PC-9 (cell line): Measurements from ENCODE around the gene FARS2. TPM values are rescaled to one million over a fixed set of nuclear protein-coding genes. Genes with fewer than 3 reads are reported as not detected.

Experiments used
- BruUV-seq: library from RNA; stranded (reverse); fragments of 400-500 nt; replicated peaks from 2 replicates; lab custom pipeline; 2021; lab: Mats Ljungman, UMichigan
- CTCF ChIA-PET: fragments of 300-600 bp; sonication (Branson Sonifier 250); formaldehyde crosslinking; loops from one replicate; lab custom pipeline; 2022; ENCODE audit warnings: antibody characterized with exemption; lab: Charles Lee
- POLR2A ChIA-PET: fragments of 300-600 bp; sonication (Branson Sonifier 250); formaldehyde crosslinking; loops from one replicate; lab custom pipeline; 2022; ENCODE audit warnings: antibody characterized with exemption; ENCODE audit not compliant: unreplicated experiment; lab: Charles Lee
- DNase-seq, 2 experiments: peaks; one replicate each; pipeline versions ENCODE4 v3.0.0 to v3.0.0-alpha.2; 2015 to 2022; ENCODE audit warnings: mixed read lengths in 1 of 2
- H2AFZ ChIP-seq: fragments of 200-600 bp; sonication (generic); 2 replicates; pipeline ENCODE4 v1.8.1; 2017; ENCODE audit warnings: antibody characterized with exemption
- H3F3A ChIP-seq: fragments of 200-600 bp; sonication (generic); 2 replicates; pipeline ENCODE4 v1.8.1; 2017; ENCODE audit warnings: antibody characterized with exemption, mild to moderate bottlenecking, low read depth; ENCODE audit not compliant: insufficient read depth
- H3K27ac ChIP-seq: fragments of 200-600 bp; sonication (generic); 2 replicates; pipeline ENCODE4 v1.6.1; 2016; ENCODE audit warnings: mixed run types
- H3K27me3 ChIP-seq: fragments of 200-600 bp; sonication (generic); 2 replicates; pipeline ENCODE4 v1.6.1; 2016; ENCODE audit warnings: low read depth, mixed run types; ENCODE audit not compliant: insufficient read depth
- H3K36me3 ChIP-seq: fragments of 200-600 bp; sonication (generic); 2 replicates; pipeline ENCODE4 v1.6.1; 2016; ENCODE audit warnings: low read depth, mixed run types
- H3K4me1 ChIP-seq: fragments of 200-600 bp; sonication (generic); replicated peaks from 2 replicates; pipeline ENCODE4 v1.6.1; 2016; ENCODE audit warnings: mixed run types; ENCODE audit not compliant: insufficient read depth
- H3K4me2 ChIP-seq: fragments of 200-600 bp; sonication (generic); 2 replicates; pipeline ENCODE4 v1.6.1; 2017; ENCODE audit warnings: mixed run types
- H3K4me3 ChIP-seq: fragments of 200-600 bp; sonication (generic); 2 replicates; pipeline ENCODE4 v1.6.1; 2016; ENCODE audit warnings: mixed run types
- H3K79me2 ChIP-seq: fragments of 200-600 bp; sonication (generic); 2 replicates; pipeline ENCODE4 v1.6.1; 2017; ENCODE audit warnings: low read depth, mixed run types
- H3K9me2 ChIP-seq: fragments of 200-600 bp; sonication (generic); 2 replicates; pipeline ENCODE4 v1.8.1; 2017; ENCODE audit warnings: mild to moderate bottlenecking; ENCODE audit not compliant: insufficient read depth
- H3K9me3 ChIP-seq: fragments of 200-600 bp; sonication (generic); 2 replicates; pipeline ENCODE4 v1.8.1; 2016; ENCODE audit warnings: low read depth; ENCODE audit not compliant: insufficient read depth
- H4K20me1 ChIP-seq: fragments of 200-600 bp; sonication (generic); 2 replicates; pipeline ENCODE4 v1.8.1; 2017; ENCODE audit not compliant: insufficient read depth
- CTCF ChIP-seq: fragments of 200-600 bp; sonication (generic); conservative IDR thresholded peaks from 2 replicates; pipeline ENCODE4 v1.6.1; 2017; ENCODE audit warnings: mixed run types, antibody characterized with exemption, mild to moderate bottlenecking, moderate library complexity
- EZH2 ChIP-seq: fragments of 200-600 bp; sonication (generic); IDR thresholded peaks from 2 replicates; pipeline ENCODE4 v1.8.0; 2017; ENCODE audit warnings: antibody characterized with exemption, low read depth
- intact Hi-C: fragments of 100-400 bp; cut with micrococcal nuclease; formaldehyde crosslinking; loops from one replicate; pipeline ENCODE4 v1.10.0; 2022; ENCODE audit not compliant: unreplicated experiment
- total RNA-seq: library from RNA; stranded (reverse); gene quantifications from 2 replicates; pipeline ENCODE4 v1.2.3, GENCODE V29; 2021

Gene FARS2
- total RNA-seq, 1 experiment from 2014 or later, result 26.7 TPM

- Histone ChIP-seq H3F3A (no peaks in the 10 kb centered on the region), H3K27me3 (no peaks in the 10 kb centered on the region), H4K20me1 (no peaks in the 10 kb centered on the region), H3K4me1 (no peaks in the 10 kb centered on the region), H3K4me3 (no peak overlapping the region), H2AFZ (no peak overlapping the region), H3K4me2 (no peak overlapping the region), H3K9me2 (no peaks in the 10 kb centered on the region), H3K9me3 (no peaks in the 10 kb centered on the region), H3K27ac (no peak overlapping the region), H3K36me3 (no peaks in the 10 kb centered on the region), H3K79me2 (no peaks in the 10 kb centered on the region)
- TF ChIP-seq EZH2 (no peak), CTCF (no peak)
- intact Hi-C loops, result no loop called here
- DNase-seq, result no peak
- no TSS peak for BruUV-seq
- ChIA-PET CTCF (interaction anchor here (0.6 kb wide), 1 partner anchor 101 kb away, joined by 5 read pairs; no protein-coding TSS in a partner anchor), POLR2A (no interaction called here)
Observed at GRCh38 chr6:5707281-5708045, 446.1 kb downstream of the FARS2 start.

- Histone ChIP-seq H3F3A (no peaks in the 10 kb centered on the region), H3K79me2 (no peaks in the 10 kb centered on the region), H3K36me3 (no peaks in the 10 kb centered on the region), H3K9me2 (no peaks in the 10 kb centered on the region), H3K4me3 (no peak overlapping the region), H3K4me1 (no peaks in the 10 kb centered on the region), H3K27me3 (no peaks in the 10 kb centered on the region), H2AFZ (no peak overlapping the region), H3K9me3 (no peaks in the 10 kb centered on the region), H3K4me2 (no peak overlapping the region), H3K27ac (no peak overlapping the region), H4K20me1 (no peaks in the 10 kb centered on the region)
- POLR2A ChIA-PET, result no interaction called here
- TF ChIP-seq CTCF (no peak), EZH2 (no peak)
- no peak for DNase-seq
- CTCF ChIA-PET, result no interaction called here
- intact Hi-C loops, result no loop called here
- no TSS peak for BruUV-seq
Observed at GRCh38 chr6:5710516-5710915, 449.2 kb downstream of the FARS2 start.

DNA sequence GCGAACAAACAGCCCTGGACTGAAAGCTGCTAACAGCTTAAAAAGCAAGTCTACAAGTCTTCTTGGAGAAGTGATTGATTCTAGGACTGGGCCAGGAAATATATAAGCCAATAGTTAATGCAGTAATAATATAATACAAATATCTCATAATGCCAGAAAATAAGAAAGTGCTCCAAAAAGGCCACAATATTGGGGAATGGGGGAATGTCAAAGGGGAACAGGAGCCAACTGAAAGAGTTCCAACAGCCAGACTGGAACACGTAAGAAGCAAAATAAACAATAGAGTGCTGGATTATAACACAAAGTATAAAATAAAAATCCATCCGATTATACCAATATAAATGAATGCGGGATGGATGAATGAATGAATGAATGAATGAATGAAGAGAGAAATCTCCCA, 449.6 kb downstream of the FARS2 start:
- ChIA-PET POLR2A (no interaction called here), CTCF (no interaction called here)
- no peaks in the 10 kb centered on the region for H3F3A ChIP-seq
- H3K4me3 ChIP-seq, result no peak overlapping the region
- BruUV-seq, result no TSS peak
- no peaks in the 10 kb centered on the region for H3K36me3 ChIP-seq
- intact Hi-C loops, result no loop called here
- H2AFZ ChIP-seq, result no peak overlapping the region
- H4K20me1 ChIP-seq, result no peaks in the 10 kb centered on the region
- no peak for DNase-seq
- TF ChIP-seq EZH2, result no peak
- no peak for TF ChIP-seq CTCF
- H3K4me1 ChIP-seq, result no peaks in the 10 kb centered on the region
- H3K9me3 ChIP-seq, result no peaks in the 10 kb centered on the region
- no peak overlapping the region for H3K4me2 ChIP-seq
- no peaks in the 10 kb centered on the region for H3K9me2 ChIP-seq
- no peaks in the 10 kb centered on the region for H3K27me3 ChIP-seq
- H3K79me2 ChIP-seq, result no peaks in the 10 kb centered on the region
- H3K27ac ChIP-seq, result no peak overlapping the region
